RWPE2 (cell line): ENCODE results near the gene CDK16.

Experiments
- ATAC-seq: fragments of 200-7000 bp; cut with Tn5 transposase; 3 replicates; pipeline ENCODE4 v1.9.1; 2021; ENCODE audit warnings: low read depth
- DNase-seq: peaks from one replicate; pipeline ENCODE4 v3.0.0-alpha.2; 2020; ENCODE audit warnings: low spot score
- H3K27ac ChIP-seq: fragments of 450-650 bp; 2 replicates; pipeline ENCODE4 v1.5.1; 2017; ENCODE audit warnings: mild to moderate bottlenecking; ENCODE audit not compliant: poor library complexity, severe bottlenecking
- H3K27me3 ChIP-seq: fragments of 250-450 bp; sonication (Bioruptor Pico); 2 replicates; pipeline ENCODE4 v1.5.1; 2021; ENCODE audit warnings: mild to moderate bottlenecking, moderate library complexity; ENCODE audit not compliant: insufficient read depth, poor library complexity, severe bottlenecking
- H3K36me3 ChIP-seq: fragments of 250-450 bp; sonication (Bioruptor Pico); 2 replicates; pipeline ENCODE4 v1.5.1; 2020; ENCODE audit warnings: low read depth, mild to moderate bottlenecking, moderate library complexity
- H3K4me1 ChIP-seq: fragments of 250-450 bp; sonication (Bioruptor Pico); 2 replicates; pipeline ENCODE4 v1.5.1; 2021; ENCODE audit warnings: mild to moderate bottlenecking, moderate library complexity; ENCODE audit not compliant: insufficient read depth, poor library complexity, severe bottlenecking
- H3K4me3 ChIP-seq: fragments of 250-450 bp; sonication (Bioruptor Pico); 2 replicates; pipeline ENCODE4 v1.5.1; 2021; ENCODE audit warnings: mild to moderate bottlenecking, moderate library complexity; ENCODE audit not compliant: severe bottlenecking
- H3K9me3 ChIP-seq: fragments of 250-450 bp; sonication (Bioruptor Pico); 2 replicates; pipeline ENCODE4 v1.5.1; 2021; ENCODE audit warnings: mild to moderate bottlenecking, moderate library complexity; ENCODE audit not compliant: severe bottlenecking
- CTCF ChIP-seq: fragments of 450-650 bp; IDR thresholded peaks from one replicate; pipeline ENCODE4 v1.5.1; 2017; ENCODE audit warnings: mild to moderate bottlenecking, moderate library complexity; ENCODE audit not compliant: poor library complexity, severe bottlenecking

CDK16 gene

GRCh38 chrX:47190445-47191269 lies 27.8 kb upstream of the CDK16 start:
- peak; percentile 90 for DNase-seq
- peaks cover 10% of the 10 kb centered on the region for H3K36me3 ChIP-seq
- no peaks in the 10 kb centered on the region for H3K9me3 ChIP-seq
- no peaks in the 10 kb centered on the region for H3K27me3 ChIP-seq
- H3K4me3 ChIP-seq = peak overlapping the region; percentile 53
- H3K27ac ChIP-seq = peak overlapping the region; percentile 58
- TF ChIP-seq CTCF = no peak
- peaks cover 9% of the 10 kb centered on the region for H3K4me1 ChIP-seq
- peak; percentile 81 for ATAC-seq

GRCh38 chrX:47191331-47191730 lies 27.1 kb upstream of the CDK16 start:
- H3K36me3 ChIP-seq = peaks cover 17% of the 10 kb centered on the region
- no peak for TF ChIP-seq CTCF
- H3K27ac ChIP-seq = peak overlapping the region; percentile 58
- ATAC-seq (peak; percentile 39), DNase-seq (no peak)
- peak overlapping the region; percentile 53 for H3K4me3 ChIP-seq
- no peaks in the 10 kb centered on the region for H3K27me3 ChIP-seq
- H3K4me1 ChIP-seq = peaks cover 9% of the 10 kb centered on the region
- no peaks in the 10 kb centered on the region for H3K9me3 ChIP-seq

- H3K4me1 ChIP-seq = peaks cover 9% of the 10 kb centered on the region
- H3K4me3 ChIP-seq = peak overlapping the region; percentile 53
- peak overlapping the region; percentile 58 for H3K27ac ChIP-seq
- TF ChIP-seq CTCF = no peak
- H3K27me3 ChIP-seq = no peaks in the 10 kb centered on the region
- ATAC-seq (no peak), DNase-seq (no peak)
- no peaks in the 10 kb centered on the region for H3K9me3 ChIP-seq
- peaks cover 23% of the 10 kb centered on the region for H3K36me3 ChIP-seq
These were observed 26.6 kb upstream of the CDK16 start for GRCh38 chrX:47191806-47192401.

- Histone ChIP-seq H3K9me3 (no peaks in the 10 kb centered on the region), H3K36me3 (peaks cover 38% of the 10 kb centered on the region), H3K4me3 (peak within 1 kb of the TSS; percentile 95), H3K27ac (peak within 1 kb of the TSS; percentile 65), H3K4me1 (peaks cover 9% of the 10 kb centered on the region), H3K27me3 (no peaks in the 10 kb centered on the region)
- ATAC-seq = peak; percentile 54
- peak; percentile 84 for DNase-seq
- peak; percentile 70 for TF ChIP-seq CTCF
These were observed 24.8 kb upstream of the CDK16 start, which contains the start of gene UBA1 for GRCh38 chrX:47193475-47194193. UBA1 (plus strand) TSS chrX:47193829; CDS start chrX:47198803, 4,974 bp downstream.
